Loucy (cell line): ENCODE measurements around the gene TBC1D2B.
"Not testable (repeated sequence)": the region's sequence is repeated elsewhere in the genome, so short reads cannot be mapped to it uniquely, and the experiment has no call there.

Experiments
- CTCF ChIP-seq: fragments of 200-600 bp; sonication (generic); conservative IDR thresholded peaks from 2 replicates; pipeline ENCODE4 v1.5.1; 2014; ENCODE audit warnings: mild to moderate bottlenecking, antibody characterized with exemption, low read length
- EZH2phosphoT487 ChIP-seq: fragments of 200-600 bp; IDR thresholded peaks from 2 replicates; pipeline ENCODE4 v1.6.1; 2018; ENCODE audit warnings: antibody characterized with exemption, mild to moderate bottlenecking, moderate library complexity, borderline replicate concordance

- not testable (repeated sequence) for TF ChIP-seq CTCF, EZH2phosphoT487
Measured at GRCh38 chr15:77996713-77997171, 80.8 kb downstream of the TBC1D2B start.
